GM12878 (cell line): Measurements from ENCODE around the gene DPAGT1. TPM values are rescaled to one million over a fixed set of nuclear protein-coding genes. Genes with fewer than 3 reads are reported as not detected.

Experiments
- ATAC-seq: fragments of 200-7000 bp; cut with Tn5 transposase; 3 replicates; pipeline ENCODE4 v1.9.1; 2020; ENCODE audit warnings: mild to moderate bottlenecking, moderate library complexity
- BruUV-seq: library from RNA; stranded (reverse); fragments of 400-500 nt; replicated peaks from 2 replicates; lab custom pipeline; 2021; lab: Mats Ljungman, UMichigan
- CTCF ChIA-PET: fragments of 300-600 bp; sonication (Branson Sonifier 250); formaldehyde crosslinking; extraction: SDS; loops from one replicate; lab custom pipeline; 2021; ENCODE audit warnings: inconsistent platforms; lab: Yijun Ruan, JAX
- POLR2A ChIA-PET: fragments of 350-600 bp; formaldehyde crosslinking; extraction: SDS; loops from one replicate; lab custom pipeline; 2021; ENCODE audit warnings: inconsistent platforms; lab: Charles Lee
- RAD21 ChIA-PET: fragments of 300-600 bp; sonication (Branson Sonifier 250); formaldehyde crosslinking; loops from one replicate; lab custom pipeline; 2023; ENCODE audit warnings: antibody characterized with exemption; ENCODE audit not compliant: unreplicated experiment; lab: Charles Lee
- SMC1A ChIA-PET: fragments of 300-600 bp; sonication (Branson Sonifier 250); formaldehyde crosslinking; loops from one replicate; lab custom pipeline; 2023; ENCODE audit not compliant: unreplicated experiment, uncharacterized antibody; lab: Charles Lee
- DNase-seq: peaks from one replicate; pipeline ENCODE4 v3.0.0-alpha.2; 2011; ENCODE audit warnings: low read depth, low spot score
- FAIRE-seq: peaks from 3 replicates; lab custom pipeline; 2011; peaks lifted over from hg19 to GRCh38; lab: Jason Lieb, UNC
- H2AFZ ChIP-seq: 2 replicates; pipeline ENCODE4 v1.6.0; 2011; ENCODE audit warnings: low read depth, low read length, control low read depth; ENCODE audit not compliant: control insufficient read depth
- H3K27ac ChIP-seq: 2 replicates; pipeline ENCODE4 v1.5.1; 2011; ENCODE audit warnings: control low read depth; ENCODE audit not compliant: control insufficient read depth, insufficient read depth
- H3K27me3 ChIP-seq, 2 experiments: replicated peaks in 1 of 2; 2 replicates each; pipeline versions ENCODE4 v1.6.0 to v1.6.1; 2011; ENCODE audit warnings: low read length in 1 of 2; ENCODE audit not compliant: control insufficient read depth in 2 of 2, insufficient read depth in 2 of 2
- H3K36me3 ChIP-seq, 2 experiments: 2 replicates each; pipeline ENCODE4 v1.5.1; 2011; ENCODE audit warnings: low read length in 1 of 2; ENCODE audit not compliant: control insufficient read depth in 2 of 2, insufficient read depth in 2 of 2
- H3K4me1 ChIP-seq: 2 replicates; pipeline ENCODE4 v1.6.1; 2011; ENCODE audit warnings: mild to moderate bottlenecking, low read length, moderate library complexity, mixed read lengths; ENCODE audit not compliant: control insufficient read depth, insufficient read depth
- H3K4me2 ChIP-seq: 2 replicates; pipeline ENCODE4 v1.6.0; 2011; ENCODE audit warnings: control low read depth; ENCODE audit not compliant: control insufficient read depth, insufficient read depth
- H3K4me3 ChIP-seq: fragments of 200-600 bp; sonication (generic); 2 replicates; pipeline ENCODE4 v1.5.1; 2016
- H3K79me2 ChIP-seq: 2 replicates; pipeline ENCODE4 v1.6.0; 2011; ENCODE audit warnings: low read length; ENCODE audit not compliant: control insufficient read depth, insufficient read depth
- H3K9ac ChIP-seq: 2 replicates; pipeline ENCODE4 v1.8.0; 2011; ENCODE audit warnings: low read length, control low read depth, mixed read lengths; ENCODE audit not compliant: control insufficient read depth, insufficient read depth
- H3K9me3 ChIP-seq: replicated peaks from 3 replicates; pipeline ENCODE4 v1.5.1; 2011; ENCODE audit warnings: mild to moderate bottlenecking, low read length; ENCODE audit not compliant: control insufficient read depth, insufficient read depth
- H4K20me1 ChIP-seq: 2 replicates; pipeline ENCODE4 v1.6.0; 2011; ENCODE audit not compliant: control insufficient read depth, insufficient read depth
- BCL11A ChIP-seq: IDR thresholded peaks from 2 replicates; pipeline ENCODE4 v1.6.1; 2011; ENCODE audit warnings: low read depth, low read length
- CBFB ChIP-seq: IDR thresholded peaks from 2 replicates; pipeline ENCODE4 v1.6.1; 2016; ENCODE audit warnings: antibody characterized with exemption, low read depth
- CHD2 ChIP-seq: IDR thresholded peaks from 2 replicates; pipeline ENCODE4 v1.6.1; 2011; ENCODE audit warnings: low read depth, low read length, improper control_type of control experiment, borderline replicate concordance
- IKZF2 ChIP-seq, 2 experiments: fragments of 450-650 bp; IDR thresholded peaks; 2 replicates each; pipeline ENCODE4 v1.6.1; 2017; ENCODE audit warnings: mild to moderate bottlenecking in 2 of 2, moderate library complexity in 2 of 2
- MEF2B ChIP-seq: fragments of 450-650 bp; IDR thresholded peaks from 2 replicates; pipeline ENCODE4 v1.6.1; 2018; ENCODE audit warnings: mild to moderate bottlenecking, moderate library complexity; ENCODE audit not compliant: partially characterized antibody, poor library complexity, severe bottlenecking
- MTA2 ChIP-seq: fragments of 450-650 bp; IDR thresholded peaks from 2 replicates; pipeline ENCODE4 v1.6.1; 2016; ENCODE audit warnings: low read depth, mild to moderate bottlenecking, moderate library complexity
- NFXL1 ChIP-seq: fragments of 450-650 bp; IDR thresholded peaks from 2 replicates; pipeline ENCODE4 v1.6.1; 2017; ENCODE audit warnings: antibody characterized with exemption, mild to moderate bottlenecking, borderline replicate concordance
- NR2F1 ChIP-seq: fragments of 450-650 bp; conservative IDR thresholded peaks from 2 replicates; pipeline ENCODE4 v1.6.1; 2017; ENCODE audit warnings: mild to moderate bottlenecking
- PAX8 ChIP-seq: fragments of 450-650 bp; IDR thresholded peaks from 2 replicates; pipeline ENCODE4 v1.6.1; 2017; ENCODE audit warnings: mild to moderate bottlenecking, moderate library complexity
- SIN3A ChIP-seq: IDR thresholded peaks from 2 replicates; pipeline ENCODE4 v1.6.1; 2012; ENCODE audit warnings: low read depth, low read length, improper control_type of control experiment
- ZNF207 ChIP-seq: fragments of 450-650 bp; IDR thresholded peaks from 2 replicates; pipeline ENCODE4 v1.6.1; 2014; ENCODE audit warnings: antibody characterized with exemption, mild to moderate bottlenecking, borderline replicate concordance
- ZNF24 ChIP-seq: fragments of 450-650 bp; IDR thresholded peaks from 2 replicates; pipeline ENCODE4 v1.6.1; 2017; ENCODE audit warnings: antibody characterized with exemption, mild to moderate bottlenecking
- ZNF622 ChIP-seq: fragments of 450-650 bp; IDR thresholded peaks from 2 replicates; pipeline ENCODE4 v1.6.1; 2017; ENCODE audit warnings: mild to moderate bottlenecking, inconsistent platforms
- ZSCAN29 ChIP-seq: fragments of 450-650 bp; IDR thresholded peaks from 2 replicates; pipeline ENCODE4 v1.6.1; 2017; ENCODE audit warnings: mild to moderate bottlenecking, moderate library complexity
- WGBS: methylation state at CpG from one replicate; pipeline ENCODE4 v1.1.6; 2016; ENCODE audit warnings: low lambda C conversion rate; ENCODE audit not compliant: insufficient replicate concordance, insufficient coverage; ENCODE audit errors: missing lambda C conversion rate; 5-methylcytosine and 5-hydroxymethylcytosine counted together
- in situ Hi-C: fragments of 300-500 bp; cut with MboI; formaldehyde crosslinking; loops from 9 replicates; pipeline ENCODE4 v1.14.3; 2018; ENCODE audit warnings: mixed read lengths
- intact Hi-C: fragments of 100-400 bp; cut with micrococcal nuclease; formaldehyde crosslinking; loops from one replicate; pipeline ENCODE4 v1.14.2; 2022; ENCODE audit not compliant: unreplicated experiment
- polyA plus RNA-seq, 11 experiments: library from polyadenylated mRNA; depleted of rRNA in 4 of 11; unstranded in 6 of 11; stranded (reverse) in 5 of 11; fragments of >200 nt; fragmentation: Nextera tagmentation in 4 of 11; fragmentation: Illumina TruSeq in 1 of 11; extraction: Ambion mirVana in 4 of 11; extraction: Trizol in 1 of 11; gene quantifications; 1 replicate in 1 of 11; 2 replicates in 10 of 11; pipeline versions ENCODE4 v1.2.1 to v1.2.3, GENCODE V29; 2011 to 2016; ENCODE audit warnings: inconsistent platforms in 2 of 11, missing spikeins in 2 of 11, low read depth in 1 of 11
- total RNA-seq, 4 experiments: library from RNA; depleted of rRNA in 3 of 4; stranded (reverse); fragments of >200 nt in 3 of 4; fragmentation: Illumina TruSeq in 1 of 4; extraction: Trizol in 1 of 4; gene quantifications; 2 replicates each; pipeline versions ENCODE4 v1.2.1 to v1.2.3, GENCODE V29; 2013 to 2021
- TF ChIP-seq, protein P1 (sequence below): IDR thresholded peaks from 2 replicates; pipeline ENCODE4 v1.6.1; 2012; ENCODE audit warnings: low read depth, low read length, improper control_type of control experiment
- TF ChIP-seq, protein P2 (sequence below): fragments of 450-650 bp; formaldehyde crosslinking; IDR thresholded peaks from 2 replicates; pipeline ENCODE4 v1.4.0; 2020; ENCODE audit warnings: mild to moderate bottlenecking, moderate library complexity
- TF ChIP-seq, protein P3 (sequence below): IDR thresholded peaks from 2 replicates; pipeline ENCODE4 v1.6.1; 2011; ENCODE audit warnings: borderline replicate concordance, low read depth, mild to moderate bottlenecking, moderate library complexity, mixed read lengths, low read length; ENCODE audit not compliant: insufficient read depth; ENCODE audit errors: extremely low read length

Gene DPAGT1
- total and polyA plus RNA-seq, 10 of the 15 experiments (the other 5 are each of a cell fraction or from before 2014, with no cell fraction given): 20.5 to 95.6 (median 54.3) TPM

DNA sequence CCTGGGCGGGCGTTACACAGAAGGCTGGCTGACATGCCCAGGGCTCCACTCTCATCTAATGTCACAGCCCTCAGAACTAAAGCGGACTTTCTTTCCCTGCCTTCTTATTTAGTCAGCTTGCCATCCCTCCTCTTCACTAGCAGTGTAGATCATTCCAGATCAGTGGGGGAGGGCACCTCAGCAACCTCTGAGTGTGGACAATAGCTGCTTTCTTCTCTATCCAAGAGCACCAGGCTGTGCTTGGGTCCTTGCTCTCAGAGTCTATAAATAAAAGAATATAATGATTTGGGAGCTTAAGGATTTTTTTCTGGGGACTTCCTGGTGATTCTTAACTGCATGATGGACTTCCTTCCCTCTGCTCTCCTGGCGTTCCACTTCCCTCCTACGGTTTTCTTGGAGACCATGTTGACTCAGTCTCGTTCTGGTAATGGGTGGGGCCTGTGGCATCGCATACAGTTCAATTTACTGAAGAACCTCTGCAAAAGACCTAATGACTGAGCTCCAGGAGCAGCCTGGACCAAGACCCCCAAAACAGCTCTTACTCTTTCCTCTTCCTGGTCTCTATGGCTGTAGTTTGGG is 19.9 kb downstream of the DPAGT1 start:
- DNase-seq (no peak), ATAC-seq (no peak), FAIRE-seq (no peak)
- Histone ChIP-seq H4K20me1 (no peaks in the 10 kb centered on the region), H3K27ac (no peak overlapping the region), H3K4me2 (no peak overlapping the region), H3K27me3 (no peaks in the 10 kb centered on the region), H3K4me1 (peaks cover 10% of the 10 kb centered on the region), H3K79me2 (peaks cover 11% of the 10 kb centered on the region), H2AFZ (no peak overlapping the region), H3K36me3 (peaks cover 15 to 19% of the 10 kb centered on the region in 2 experiments), H3K9me3 (no peaks in the 10 kb centered on the region), H3K9ac (no peak overlapping the region), H3K4me3 (no peak overlapping the region)
- ChIA-PET CTCF (interaction anchor here (1.3 kb wide), 1 partner anchor 242 kb away, joined by 3 read pairs; no protein-coding TSS in a partner anchor), RAD21 (no interaction called here), POLR2A (interaction anchor here (0.9 to 1.0 kb wide), 2 partner anchors 10 to 27 kb away, joined by 3 to 5 read pairs; no protein-coding TSS in a partner anchor), SMC1A (no interaction called here)
- 71% methylated on average over 7 of the region's 7 CpGs for WGBS
- intact Hi-C loops: no loop called here
- BruUV-seq: no TSS peak
- in situ Hi-C loops: no loop called here
- TF ChIP-seq, protein P1, sequence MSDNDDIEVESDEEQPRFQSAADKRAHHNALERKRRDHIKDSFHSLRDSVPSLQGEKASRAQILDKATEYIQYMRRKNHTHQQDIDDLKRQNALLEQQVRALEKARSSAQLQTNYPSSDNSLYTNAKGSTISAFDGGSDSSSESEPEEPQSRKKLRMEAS: no peak
- no peak for TF ChIP-seq MEF2B
- TF ChIP-seq, protein P2, sequence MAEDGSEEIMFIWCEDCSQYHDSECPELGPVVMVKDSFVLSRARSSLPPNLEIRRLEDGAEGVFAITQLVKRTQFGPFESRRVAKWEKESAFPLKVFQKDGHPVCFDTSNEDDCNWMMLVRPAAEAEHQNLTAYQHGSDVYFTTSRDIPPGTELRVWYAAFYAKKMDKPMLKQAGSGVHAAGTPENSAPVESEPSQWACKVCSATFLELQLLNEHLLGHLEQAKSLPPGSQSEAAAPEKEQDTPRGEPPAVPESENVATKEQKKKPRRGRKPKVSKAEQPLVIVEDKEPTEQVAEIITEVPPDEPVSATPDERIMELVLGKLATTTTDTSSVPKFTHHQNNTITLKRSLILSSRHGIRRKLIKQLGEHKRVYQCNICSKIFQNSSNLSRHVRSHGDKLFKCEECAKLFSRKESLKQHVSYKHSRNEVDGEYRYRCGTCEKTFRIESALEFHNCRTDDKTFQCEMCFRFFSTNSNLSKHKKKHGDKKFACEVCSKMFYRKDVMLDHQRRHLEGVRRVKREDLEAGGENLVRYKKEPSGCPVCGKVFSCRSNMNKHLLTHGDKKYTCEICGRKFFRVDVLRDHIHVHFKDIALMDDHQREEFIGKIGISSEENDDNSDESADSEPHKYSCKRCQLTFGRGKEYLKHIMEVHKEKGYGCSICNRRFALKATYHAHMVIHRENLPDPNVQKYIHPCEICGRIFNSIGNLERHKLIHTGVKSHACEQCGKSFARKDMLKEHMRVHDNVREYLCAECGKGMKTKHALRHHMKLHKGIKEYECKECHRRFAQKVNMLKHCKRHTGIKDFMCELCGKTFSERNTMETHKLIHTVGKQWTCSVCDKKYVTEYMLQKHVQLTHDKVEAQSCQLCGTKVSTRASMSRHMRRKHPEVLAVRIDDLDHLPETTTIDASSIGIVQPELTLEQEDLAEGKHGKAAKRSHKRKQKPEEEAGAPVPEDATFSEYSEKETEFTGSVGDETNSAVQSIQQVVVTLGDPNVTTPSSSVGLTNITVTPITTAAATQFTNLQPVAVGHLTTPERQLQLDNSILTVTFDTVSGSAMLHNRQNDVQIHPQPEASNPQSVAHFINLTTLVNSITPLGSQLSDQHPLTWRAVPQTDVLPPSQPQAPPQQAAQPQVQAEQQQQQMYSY (CRISPR knock-in tag): no peak
- no peak for TF ChIP-seq ZNF24
- no peak for TF ChIP-seq ZNF207
- no peak for TF ChIP-seq BCL11A
- no peak for TF ChIP-seq ZNF622
- no peak for TF ChIP-seq IKZF2 (IDR thresholded peaks at IDR 0.05)
- TF ChIP-seq ZSCAN29: no peak
- TF ChIP-seq NR2F1: no peak
- TF ChIP-seq PAX8: no peak
- TF ChIP-seq SIN3A: no peak
- no peak for TF ChIP-seq CHD2
- no peak for TF ChIP-seq MTA2
- TF ChIP-seq CBFB: no peak
- TF ChIP-seq, protein P3, sequence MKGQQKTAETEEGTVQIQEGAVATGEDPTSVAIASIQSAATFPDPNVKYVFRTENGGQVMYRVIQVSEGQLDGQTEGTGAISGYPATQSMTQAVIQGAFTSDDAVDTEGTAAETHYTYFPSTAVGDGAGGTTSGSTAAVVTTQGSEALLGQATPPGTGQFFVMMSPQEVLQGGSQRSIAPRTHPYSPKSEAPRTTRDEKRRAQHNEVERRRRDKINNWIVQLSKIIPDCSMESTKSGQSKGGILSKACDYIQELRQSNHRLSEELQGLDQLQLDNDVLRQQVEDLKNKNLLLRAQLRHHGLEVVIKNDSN: no peak
- no peak for TF ChIP-seq NFXL1
